Panc1 (cell line): ENCODE results near the gene KDR. TPM values are rescaled to one million over a fixed set of nuclear protein-coding genes. Genes with fewer than 3 reads are reported as not detected.

Source experiments
- ATAC-seq: fragments of 200-7000 bp; cut with Tn5 transposase; 2 replicates; pipeline ENCODE4 v1.9.1; 2020; ENCODE audit warnings: mild to moderate bottlenecking, moderate library complexity
- BruUV-seq: library from RNA; stranded (reverse); fragments of 400-500 nt; replicated peaks from 2 replicates; lab custom pipeline; 2021; lab: Mats Ljungman, UMichigan
- CTCF ChIA-PET: fragments of 300-600 bp; sonication (Branson Sonifier 250); formaldehyde crosslinking; loops from one replicate; lab custom pipeline; 2022; ENCODE audit warnings: antibody characterized with exemption; lab: Charles Lee
- POLR2A ChIA-PET: fragments of 300-600 bp; sonication (Branson Sonifier 250); formaldehyde crosslinking; loops from one replicate; lab custom pipeline; 2022; ENCODE audit warnings: antibody characterized with exemption; lab: Charles Lee
- DNase-seq: peaks from one replicate; pipeline ENCODE4 v3.0.0-alpha.2; 2010; ENCODE audit warnings: low read depth, low spot score
- H3K27ac ChIP-seq: 2 replicates; pipeline ENCODE4 v1.5.1; 2011; ENCODE audit warnings: mild to moderate bottlenecking, low read length, inconsistent platforms
- H3K27me3 ChIP-seq: fragments of 200-500 bp; sonication (Bioruptor generic); 2 replicates; pipeline ENCODE4 v1.6.0; 2014; ENCODE audit warnings: low read length, inconsistent platforms; ENCODE audit not compliant: control insufficient read depth, insufficient read depth
- H3K36me3 ChIP-seq: fragments of 200-500 bp; sonication (Bioruptor generic); 2 replicates; pipeline ENCODE4 v1.5.1; 2014; ENCODE audit warnings: inconsistent platforms, mild to moderate bottlenecking, low read length, moderate library complexity; ENCODE audit not compliant: control insufficient read depth, insufficient read depth
- H3K4me1 ChIP-seq: 2 replicates; pipeline ENCODE4 v1.5.1; 2011; ENCODE audit warnings: inconsistent platforms, mild to moderate bottlenecking, low read length, moderate library complexity; ENCODE audit not compliant: control insufficient read depth, insufficient read depth
- H3K4me3 ChIP-seq, 2 experiments: 2 replicates each; pipeline ENCODE4 v1.5.1; 2011 to 2012; ENCODE audit warnings: low read depth in 2 of 2, low read length in 2 of 2, mild to moderate bottlenecking in 2 of 2, inconsistent platforms in 1 of 2, moderate library complexity in 1 of 2
- H3K9me3 ChIP-seq: fragments of 200-500 bp; sonication (Bioruptor generic); 2 replicates; pipeline ENCODE4 v1.5.1; 2014; ENCODE audit warnings: low read depth, mild to moderate bottlenecking, inconsistent platforms, low read length, moderate library complexity; ENCODE audit not compliant: control insufficient read depth, insufficient read depth
- POLR2AphosphoS5 ChIP-seq: IDR thresholded peaks from 2 replicates; pipeline ENCODE4 v1.6.1; 2012; ENCODE audit warnings: mild to moderate bottlenecking, low read depth, low read length, moderate library complexity
- SIN3A ChIP-seq: IDR thresholded peaks from 2 replicates; pipeline ENCODE4 v1.6.1; 2012; ENCODE audit warnings: low read depth, mild to moderate bottlenecking, low read length, moderate library complexity, borderline replicate concordance; ENCODE audit not compliant: insufficient read depth
- TCF7L2 ChIP-seq: IDR thresholded peaks from 2 replicates; pipeline ENCODE4 v1.6.1; 2011; ENCODE audit warnings: mild to moderate bottlenecking, low read depth, low read length, inconsistent platforms
- in situ Hi-C: cut with HindIII; loops from 2 replicates; pipeline ENCODE4 v1.10.0; 2016; ENCODE audit warnings: low sequenced_read_pairs, low pct_unique_long_range_greater_than_20kb
- intact Hi-C: fragments of 100-400 bp; cut with micrococcal nuclease; formaldehyde crosslinking; loops from one replicate; pipeline ENCODE4 v1.10.0; 2022; ENCODE audit not compliant: unreplicated experiment
- total RNA-seq: library from RNA; stranded (reverse); gene quantifications from one replicate; pipeline ENCODE4 v1.2.1, GENCODE V29; 2021; ENCODE audit not compliant: unreplicated experiment
- TF ChIP-seq, protein P1 (sequence below): fragments of 450-650 bp; IDR thresholded peaks from 2 replicates; pipeline ENCODE4 v1.5.1; 2017; ENCODE audit warnings: mild to moderate bottlenecking
- TF ChIP-seq, protein P2 (sequence below), 2 experiments: IDR thresholded peaks; 2 replicates each; pipeline ENCODE4 v1.6.1; 2011 to 2012; ENCODE audit warnings: low read depth in 2 of 2, control low read depth in 1 of 2, low read length in 1 of 2, mild to moderate bottlenecking in 1 of 2, moderate library complexity in 1 of 2; ENCODE audit not compliant: insufficient read depth in 1 of 2

KDR gene
- total RNA-seq, 1 experiment from 2014 or later: 0.18 TPM

DNA sequence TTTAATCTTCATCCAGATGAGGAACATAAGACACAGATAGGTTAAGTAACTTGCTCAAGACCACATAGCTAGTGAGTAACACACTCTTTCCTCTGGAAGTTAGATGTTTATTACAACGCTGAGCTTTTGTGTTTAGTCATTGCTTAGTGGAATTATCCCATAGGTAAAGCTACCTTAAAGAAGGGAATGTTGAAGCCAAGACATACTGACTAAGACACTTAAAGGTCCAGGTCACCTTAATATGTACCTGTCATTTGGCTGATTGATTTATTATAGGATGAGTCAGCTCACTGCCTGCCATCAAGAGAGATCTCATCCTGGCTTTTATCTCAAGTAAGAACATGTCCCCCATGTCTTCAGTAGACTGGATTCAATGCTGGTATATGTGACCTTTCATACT lies 53.4 kb downstream of the KDR start:
- no peak for DNase-seq
- H3K27ac ChIP-seq: no peak overlapping the region
- H3K4me3 ChIP-seq: no peak overlapping the region
- no TSS peak for BruUV-seq
- intact Hi-C loops (no loop called here), in situ Hi-C loops (no loop called here)
- no peak for TF ChIP-seq SIN3A
- no peak for ATAC-seq
- CTCF ChIA-PET: no interaction called here
- H3K36me3 ChIP-seq: no peaks in the 10 kb centered on the region
- POLR2A ChIA-PET: no interaction called here
- H3K27me3 ChIP-seq: no peaks in the 10 kb centered on the region
- H3K9me3 ChIP-seq: no peaks in the 10 kb centered on the region
- H3K4me1 ChIP-seq: no peaks in the 10 kb centered on the region

DNA sequence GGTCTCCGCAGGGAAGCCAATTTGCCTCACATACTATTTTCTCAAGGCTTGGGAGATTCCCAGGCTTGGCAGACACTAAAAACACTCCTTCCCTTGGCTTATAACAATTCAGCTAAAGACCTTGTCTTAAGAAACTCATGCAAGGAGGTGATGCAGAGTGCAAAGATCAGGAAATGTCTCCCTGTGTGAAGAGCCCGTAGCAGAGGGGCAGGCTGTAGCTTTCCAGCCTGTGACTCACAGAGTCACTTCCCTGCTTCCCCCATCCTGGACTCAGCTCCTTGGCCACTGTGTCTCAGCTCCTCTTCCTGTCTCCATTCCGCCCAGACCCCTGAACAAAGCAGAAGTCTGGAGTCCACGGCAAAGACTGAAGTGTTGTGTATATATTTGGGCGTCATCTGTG lies 56.1 kb downstream of the KDR start:
- no peaks in the 10 kb centered on the region for H3K27me3 ChIP-seq
- no peaks in the 10 kb centered on the region for H3K4me1 ChIP-seq
- intact Hi-C loops (no loop called here), in situ Hi-C loops (no loop called here)
- no peak overlapping the region for H3K4me3 ChIP-seq
- ATAC-seq (no peak), DNase-seq (no peak)
- TF ChIP-seq, protein P1, sequence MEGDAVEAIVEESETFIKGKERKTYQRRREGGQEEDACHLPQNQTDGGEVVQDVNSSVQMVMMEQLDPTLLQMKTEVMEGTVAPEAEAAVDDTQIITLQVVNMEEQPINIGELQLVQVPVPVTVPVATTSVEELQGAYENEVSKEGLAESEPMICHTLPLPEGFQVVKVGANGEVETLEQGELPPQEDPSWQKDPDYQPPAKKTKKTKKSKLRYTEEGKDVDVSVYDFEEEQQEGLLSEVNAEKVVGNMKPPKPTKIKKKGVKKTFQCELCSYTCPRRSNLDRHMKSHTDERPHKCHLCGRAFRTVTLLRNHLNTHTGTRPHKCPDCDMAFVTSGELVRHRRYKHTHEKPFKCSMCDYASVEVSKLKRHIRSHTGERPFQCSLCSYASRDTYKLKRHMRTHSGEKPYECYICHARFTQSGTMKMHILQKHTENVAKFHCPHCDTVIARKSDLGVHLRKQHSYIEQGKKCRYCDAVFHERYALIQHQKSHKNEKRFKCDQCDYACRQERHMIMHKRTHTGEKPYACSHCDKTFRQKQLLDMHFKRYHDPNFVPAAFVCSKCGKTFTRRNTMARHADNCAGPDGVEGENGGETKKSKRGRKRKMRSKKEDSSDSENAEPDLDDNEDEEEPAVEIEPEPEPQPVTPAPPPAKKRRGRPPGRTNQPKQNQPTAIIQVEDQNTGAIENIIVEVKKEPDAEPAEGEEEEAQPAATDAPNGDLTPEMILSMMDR: no peak
- TF ChIP-seq TCF7L2: no peak
- TF ChIP-seq, protein P2, sequence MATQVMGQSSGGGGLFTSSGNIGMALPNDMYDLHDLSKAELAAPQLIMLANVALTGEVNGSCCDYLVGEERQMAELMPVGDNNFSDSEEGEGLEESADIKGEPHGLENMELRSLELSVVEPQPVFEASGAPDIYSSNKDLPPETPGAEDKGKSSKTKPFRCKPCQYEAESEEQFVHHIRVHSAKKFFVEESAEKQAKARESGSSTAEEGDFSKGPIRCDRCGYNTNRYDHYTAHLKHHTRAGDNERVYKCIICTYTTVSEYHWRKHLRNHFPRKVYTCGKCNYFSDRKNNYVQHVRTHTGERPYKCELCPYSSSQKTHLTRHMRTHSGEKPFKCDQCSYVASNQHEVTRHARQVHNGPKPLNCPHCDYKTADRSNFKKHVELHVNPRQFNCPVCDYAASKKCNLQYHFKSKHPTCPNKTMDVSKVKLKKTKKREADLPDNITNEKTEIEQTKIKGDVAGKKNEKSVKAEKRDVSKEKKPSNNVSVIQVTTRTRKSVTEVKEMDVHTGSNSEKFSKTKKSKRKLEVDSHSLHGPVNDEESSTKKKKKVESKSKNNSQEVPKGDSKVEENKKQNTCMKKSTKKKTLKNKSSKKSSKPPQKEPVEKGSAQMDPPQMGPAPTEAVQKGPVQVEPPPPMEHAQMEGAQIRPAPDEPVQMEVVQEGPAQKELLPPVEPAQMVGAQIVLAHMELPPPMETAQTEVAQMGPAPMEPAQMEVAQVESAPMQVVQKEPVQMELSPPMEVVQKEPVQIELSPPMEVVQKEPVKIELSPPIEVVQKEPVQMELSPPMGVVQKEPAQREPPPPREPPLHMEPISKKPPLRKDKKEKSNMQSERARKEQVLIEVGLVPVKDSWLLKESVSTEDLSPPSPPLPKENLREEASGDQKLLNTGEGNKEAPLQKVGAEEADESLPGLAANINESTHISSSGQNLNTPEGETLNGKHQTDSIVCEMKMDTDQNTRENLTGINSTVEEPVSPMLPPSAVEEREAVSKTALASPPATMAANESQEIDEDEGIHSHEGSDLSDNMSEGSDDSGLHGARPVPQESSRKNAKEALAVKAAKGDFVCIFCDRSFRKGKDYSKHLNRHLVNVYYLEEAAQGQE (IDR thresholded peaks at IDR 0.05; ENCODE audit: insufficient read depth in 1 of 2, low read depth in 2 of 2, low read length in 1 of 2): no peak
- TF ChIP-seq POLR2AphosphoS5: no peak
- no peak for TF ChIP-seq SIN3A
- H3K27ac ChIP-seq: no peak overlapping the region
- CTCF ChIA-PET: no interaction called here
- POLR2A ChIA-PET: no interaction called here
- BruUV-seq: no TSS peak
- no peaks in the 10 kb centered on the region for H3K36me3 ChIP-seq
- H3K9me3 ChIP-seq: no peaks in the 10 kb centered on the region

DNA sequence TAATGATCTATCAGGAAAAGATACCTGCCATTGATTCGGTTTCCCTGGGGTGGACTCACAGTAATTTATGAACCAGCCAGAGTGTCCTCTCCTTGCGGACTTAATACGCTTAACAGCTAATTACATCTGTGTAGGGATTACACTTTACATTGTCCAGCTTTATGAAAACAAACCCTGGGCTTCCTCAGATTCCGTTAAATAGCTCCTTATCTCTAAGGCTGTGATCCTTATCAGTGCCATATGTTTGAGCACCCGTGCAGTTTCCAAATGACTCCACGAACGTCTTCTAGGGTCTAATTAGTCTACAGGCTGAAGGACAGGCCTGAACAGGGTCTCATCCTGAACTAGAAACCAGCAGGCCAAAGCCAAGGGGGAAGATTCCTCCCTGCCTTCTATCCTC lies 56.9 kb downstream of the KDR start:
- CTCF ChIA-PET: no interaction called here
- Histone ChIP-seq H3K4me3 (no peak overlapping the region), H3K4me1 (no peaks in the 10 kb centered on the region), H3K36me3 (no peaks in the 10 kb centered on the region), H3K27ac (no peak overlapping the region), H3K27me3 (no peaks in the 10 kb centered on the region), H3K9me3 (no peaks in the 10 kb centered on the region)
- POLR2A ChIA-PET: no interaction called here
- DNase-seq (no peak), ATAC-seq (no peak)
- BruUV-seq: no TSS peak
- intact Hi-C loops: no loop called here
- TF ChIP-seq TCF7L2 (no peak), POLR2AphosphoS5 (no peak), SIN3A (no peak)
- TF ChIP-seq, protein P2 (IDR thresholded peaks at IDR 0.05; ENCODE audit: insufficient read depth in 1 of 2, low read depth in 2 of 2, low read length in 1 of 2): no peak
- TF ChIP-seq, protein P1: no peak
- in situ Hi-C loops: no loop called here
